IMR-90 (cell line): ENCODE results near the gene CD6. TPM values are rescaled to one million over a fixed set of nuclear protein-coding genes. Genes with fewer than 3 reads are reported as not detected.

Experiments used
- ATAC-seq: fragments of 200-7000 bp; cut with Tn5 transposase; 2 replicates; pipeline ENCODE4 v1.9.1; 2020; ENCODE audit warnings: low read depth, mild to moderate bottlenecking, moderate library complexity
- BruUV-seq: library from RNA; stranded (reverse); fragments of 400-500 nt; replicated peaks from 2 replicates; lab custom pipeline; 2021; lab: Mats Ljungman, UMichigan
- CTCF ChIA-PET: fragments of 300-600 bp; formaldehyde crosslinking; extraction: SDS; loops from one replicate; lab custom pipeline; 2021; ENCODE audit warnings: antibody characterized with exemption; lab: Yijun Ruan, JAX
- POLR2A ChIA-PET: fragments of 300-600 bp; sonication (Branson Sonifier 250); formaldehyde crosslinking; loops from one replicate; lab custom pipeline; 2022; ENCODE audit warnings: antibody characterized with exemption; ENCODE audit not compliant: unreplicated experiment; lab: Charles Lee
- DNase-seq: peaks from one replicate; pipeline ENCODE4 v3.0.0; 2013
- H2AFZ ChIP-seq: replicated peaks from 2 replicates; pipeline ENCODE3; 2013; ENCODE audit warnings: low read length, mild to moderate bottlenecking; ENCODE audit not compliant: poor library complexity
- H2AK5ac ChIP-seq: 2 replicates; pipeline ENCODE4 v1.6.1; 2013; ENCODE audit warnings: low read depth, low read length, inconsistent platforms
- H2AK9ac ChIP-seq: replicated peaks from 2 replicates; pipeline ENCODE3; 2013; ENCODE audit warnings: mild to moderate bottlenecking, low read depth, low read length, moderate library complexity; ENCODE audit not compliant: poor library complexity
- H2BK120ac ChIP-seq: 2 replicates; pipeline ENCODE4 v1.6.1; 2013; ENCODE audit warnings: low read depth, low read length, inconsistent platforms
- H2BK15ac ChIP-seq: 3 replicates; pipeline ENCODE4 v1.6.1; 2013; ENCODE audit warnings: low read depth, low read length, inconsistent platforms
- H2BK20ac ChIP-seq: 2 replicates; pipeline ENCODE4 v1.6.1; 2013; ENCODE audit warnings: low read depth, mild to moderate bottlenecking, inconsistent platforms, low read length, moderate library complexity
- H2BK5ac ChIP-seq: 2 replicates; pipeline ENCODE4 v1.6.1; 2013; ENCODE audit warnings: mild to moderate bottlenecking, low read depth, low read length, inconsistent platforms; ENCODE audit not compliant: poor library complexity, severe bottlenecking
- H3K14ac ChIP-seq: replicated peaks from 2 replicates; pipeline ENCODE4 v1.6.1; 2013; ENCODE audit warnings: low read depth, low read length, inconsistent platforms
- H3K18ac ChIP-seq: 2 replicates; pipeline ENCODE4 v1.6.1; 2013; ENCODE audit warnings: low read depth, low read length, control low read depth
- H3K23ac ChIP-seq: 2 replicates; pipeline ENCODE4 v1.6.1; 2013; ENCODE audit warnings: low read depth, low read length, inconsistent platforms
- H3K27ac ChIP-seq: 2 replicates; pipeline ENCODE4 v1.5.1; 2013; ENCODE audit warnings: mild to moderate bottlenecking, control low read depth, low read length; ENCODE audit not compliant: insufficient read depth
- H3K27me3 ChIP-seq: 2 replicates; pipeline ENCODE4 v1.6.1; 2013; ENCODE audit warnings: low read length; ENCODE audit not compliant: control insufficient read depth, insufficient read depth
- H3K36me3 ChIP-seq: 2 replicates; pipeline ENCODE4 v1.6.1; 2013; ENCODE audit warnings: low read length, mixed read lengths; ENCODE audit not compliant: control insufficient read depth, insufficient read depth
- H3K4ac ChIP-seq: 2 replicates; pipeline ENCODE4 v1.6.1; 2013; ENCODE audit warnings: low read depth, low read length, inconsistent platforms
- H3K4me1 ChIP-seq: 2 replicates; pipeline ENCODE4 v1.6.1; 2013; ENCODE audit warnings: low read length, mixed read lengths; ENCODE audit not compliant: control insufficient read depth, insufficient read depth
- H3K4me2 ChIP-seq: 2 replicates; pipeline ENCODE4 v1.6.1; 2013; ENCODE audit warnings: low read depth, mild to moderate bottlenecking, control low read depth, low read length, moderate library complexity
- H3K4me3 ChIP-seq: 2 replicates; pipeline ENCODE4 v1.5.1; 2013; ENCODE audit warnings: low read depth, mild to moderate bottlenecking, control low read depth, low read length, moderate library complexity; ENCODE audit not compliant: insufficient read depth
- H3K56ac ChIP-seq: 2 replicates; pipeline ENCODE4 v1.6.1; 2013; ENCODE audit warnings: low read length, inconsistent platforms; ENCODE audit not compliant: insufficient read depth; ENCODE audit errors: extremely low read depth
- H3K79me1 ChIP-seq, 2 experiments: 2 replicates each; pipeline ENCODE4 v1.6.1; 2013; ENCODE audit warnings: low read length in 2 of 2, inconsistent platforms in 1 of 2, low read depth in 1 of 2
- H3K9ac ChIP-seq: 2 replicates; pipeline ENCODE4 v1.6.1; 2013; ENCODE audit warnings: low read depth, low read length, control low read depth
- H3K9me1 ChIP-seq: 2 replicates; pipeline ENCODE4 v1.6.1; 2013; ENCODE audit warnings: low read length, inconsistent platforms; ENCODE audit not compliant: insufficient read depth
- H3K9me3 ChIP-seq: 2 replicates; pipeline ENCODE4 v1.6.1; 2013; ENCODE audit warnings: low read length; ENCODE audit not compliant: control insufficient read depth, insufficient read depth
- H4K20me1 ChIP-seq: 2 replicates; pipeline ENCODE4 v1.6.1; 2013; ENCODE audit warnings: low read length, inconsistent platforms; ENCODE audit not compliant: insufficient read depth
- H4K5ac ChIP-seq: 2 replicates; pipeline ENCODE4 v1.6.1; 2013; ENCODE audit warnings: mild to moderate bottlenecking, low read depth, low read length, control low read depth
- H4K8ac ChIP-seq, 2 experiments: 2 replicates each; pipeline ENCODE4 v1.6.1; 2013; ENCODE audit warnings: low read depth in 2 of 2, low read length in 2 of 2, control low read depth in 1 of 2, inconsistent platforms in 1 of 2
- H4K91ac ChIP-seq: 2 replicates; pipeline ENCODE4 v1.6.1; 2013; ENCODE audit warnings: low read depth, low read length, inconsistent platforms; ENCODE audit not compliant: insufficient read depth
- BHLHE40 ChIP-seq: fragments of 150-350 bp; IDR thresholded peaks from 2 replicates; pipeline ENCODE4 v1.6.1; 2016; ENCODE audit warnings: mild to moderate bottlenecking, low read depth, low read length
- CEBPB ChIP-seq: IDR thresholded peaks from 2 replicates; pipeline ENCODE4 v1.6.1; 2012; ENCODE audit warnings: low read depth, low read length, improper control_type of control experiment
- CHD1 ChIP-seq: IDR thresholded peaks from 2 replicates; pipeline ENCODE4 v1.6.1; 2012; ENCODE audit warnings: low read depth, low read length, improper control_type of control experiment
- ELK1 ChIP-seq: fragments of 150-350 bp; IDR thresholded peaks from 2 replicates; pipeline ENCODE4 v1.6.1; 2016; ENCODE audit warnings: low read depth, mild to moderate bottlenecking, low read length, moderate library complexity, borderline replicate concordance
- FOS ChIP-seq: fragments of 150-350 bp; IDR thresholded peaks from 2 replicates; pipeline ENCODE4 v1.6.1; 2016; ENCODE audit warnings: low read depth, low read length
- MAFK ChIP-seq: IDR thresholded peaks from 2 replicates; pipeline ENCODE4 v1.6.1; 2012; ENCODE audit warnings: low read depth, low read length, improper control_type of control experiment
- MAZ ChIP-seq: IDR thresholded peaks from 2 replicates; pipeline ENCODE4 v1.6.1; 2012; ENCODE audit warnings: low read depth, mild to moderate bottlenecking, low read length, improper control_type of control experiment, moderate library complexity, borderline replicate concordance
- MXI1 ChIP-seq: IDR thresholded peaks from 2 replicates; pipeline ENCODE4 v1.6.1; 2012; ENCODE audit warnings: low read depth, mild to moderate bottlenecking, low read length, moderate library complexity, borderline replicate concordance
- NFE2L2 ChIP-seq: fragments of 150-350 bp; IDR thresholded peaks from 2 replicates; pipeline ENCODE4 v1.6.1; 2016; ENCODE audit warnings: low read depth, mild to moderate bottlenecking, low read length
- POLR2A ChIP-seq: IDR thresholded peaks from 2 replicates; pipeline ENCODE4 v1.6.1; 2012; ENCODE audit warnings: mild to moderate bottlenecking, low read depth, low read length
- RCOR1 ChIP-seq: IDR thresholded peaks from 2 replicates; pipeline ENCODE4 v1.6.1; 2012; ENCODE audit warnings: mild to moderate bottlenecking, low read length, improper control_type of control experiment; ENCODE audit not compliant: insufficient replicate concordance
- RFX5 ChIP-seq: IDR thresholded peaks from 2 replicates; pipeline ENCODE4 v1.8.0; 2012; ENCODE audit warnings: low read depth, mild to moderate bottlenecking, low read length, moderate library complexity
- SMC3 ChIP-seq: fragments of 150-350 bp; IDR thresholded peaks from 2 replicates; pipeline ENCODE4 v1.6.1; 2016; ENCODE audit warnings: low read depth, mild to moderate bottlenecking, antibody characterized with exemption, low read length, moderate library complexity
- USF2 ChIP-seq: fragments of 150-350 bp; IDR thresholded peaks from 2 replicates; pipeline ENCODE4 v1.6.1; 2017; ENCODE audit warnings: mild to moderate bottlenecking, antibody characterized with exemption, low read length, low read depth
- WGBS, 2 experiments: methylation state at CpG; one replicate each; pipeline versions ENCODE4 v1.1.5 to v1.1.7; 2013; ENCODE audit warnings: missing lambda C conversion rate in 2 of 2; ENCODE audit not compliant: insufficient read length in 1 of 2; ENCODE audit errors: extremely low coverage in 2 of 2; 5-methylcytosine and 5-hydroxymethylcytosine counted together
- dilution Hi-C: fragments of 300-500 bp; cut with HindIII; formaldehyde crosslinking; loops from one replicate; pipeline ENCODE4 v1.14.3; 2018; ENCODE audit warnings: low sequenced_read_pairs; ENCODE audit not compliant: unreplicated experiment
- in situ Hi-C: fragments of 300-500 bp; cut with MboI; formaldehyde crosslinking; loops from 3 replicates; pipeline ENCODE4 v1.14.3; 2019; ENCODE audit warnings: low sequenced_read_pairs, inconsistent platforms, mixed read lengths
- intact Hi-C: fragments of 100-400 bp; cut with micrococcal nuclease; formaldehyde crosslinking; loops from 2 replicates; pipeline ENCODE4 v1.10.0; 2022
- polyA plus RNA-seq, 3 experiments: library from polyadenylated mRNA; depleted of rRNA; stranded (reverse); fragments of >200 nt; gene quantifications; 2 replicates each; pipeline ENCODE4 v1.2.3, GENCODE V29; 2012; ENCODE audit warnings: low replicate concordance in 1 of 3
- total RNA-seq: library from RNA; depleted of rRNA; stranded (reverse); fragments of >200 nt; gene quantifications from 2 replicates; pipeline ENCODE4 v1.2.3, GENCODE V29; 2012
- TF ChIP-seq, protein P1 (sequence below): conservative IDR thresholded peaks from 2 replicates; pipeline ENCODE4 v1.5.1; 2012; ENCODE audit warnings: mild to moderate bottlenecking, low read depth, low read length, improper control_type of control experiment

CD6 gene
- total and polyA plus RNA-seq, 2 of the 4 experiments (the other 2 are of a cell fraction) = not detected

- no TSS peak for BruUV-seq
- TF ChIP-seq CEBPB (no peak), USF2 (no peak), POLR2A (no peak), RCOR1 (no peak), CHD1 (no peak), FOS (no peak), MAFK (no peak), MAZ (no peak), MXI1 (no peak), RFX5 (no peak), NFE2L2 (no peak), SMC3 (no peak), BHLHE40 (no peak), ELK1 (no peak)
- TF ChIP-seq, protein P1, sequence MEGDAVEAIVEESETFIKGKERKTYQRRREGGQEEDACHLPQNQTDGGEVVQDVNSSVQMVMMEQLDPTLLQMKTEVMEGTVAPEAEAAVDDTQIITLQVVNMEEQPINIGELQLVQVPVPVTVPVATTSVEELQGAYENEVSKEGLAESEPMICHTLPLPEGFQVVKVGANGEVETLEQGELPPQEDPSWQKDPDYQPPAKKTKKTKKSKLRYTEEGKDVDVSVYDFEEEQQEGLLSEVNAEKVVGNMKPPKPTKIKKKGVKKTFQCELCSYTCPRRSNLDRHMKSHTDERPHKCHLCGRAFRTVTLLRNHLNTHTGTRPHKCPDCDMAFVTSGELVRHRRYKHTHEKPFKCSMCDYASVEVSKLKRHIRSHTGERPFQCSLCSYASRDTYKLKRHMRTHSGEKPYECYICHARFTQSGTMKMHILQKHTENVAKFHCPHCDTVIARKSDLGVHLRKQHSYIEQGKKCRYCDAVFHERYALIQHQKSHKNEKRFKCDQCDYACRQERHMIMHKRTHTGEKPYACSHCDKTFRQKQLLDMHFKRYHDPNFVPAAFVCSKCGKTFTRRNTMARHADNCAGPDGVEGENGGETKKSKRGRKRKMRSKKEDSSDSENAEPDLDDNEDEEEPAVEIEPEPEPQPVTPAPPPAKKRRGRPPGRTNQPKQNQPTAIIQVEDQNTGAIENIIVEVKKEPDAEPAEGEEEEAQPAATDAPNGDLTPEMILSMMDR = no peak
Measured at GRCh38 chr11:61023086-61023965, 51.8 kb downstream of the CD6 start.

More at GRCh38 chr11:61023086-61023965, 51.8 kb downstream of the CD6 start:
- Histone ChIP-seq H3K18ac (no peak overlapping the region), H3K4me3 (no peak overlapping the region), H4K5ac (no peak overlapping the region), H3K4me1 (no peaks in the 10 kb centered on the region), H3K9me1 (no peaks in the 10 kb centered on the region), H3K36me3 (no peaks in the 10 kb centered on the region), H3K4me2 (no peak overlapping the region), H2AK9ac (no peak overlapping the region), H3K56ac (no peak overlapping the region), H2BK5ac (no peak overlapping the region), H3K27ac (no peak overlapping the region), H2AK5ac (no peak overlapping the region), H3K79me1 (no peaks in the 10 kb centered on the region), H3K27me3 (peaks cover 47% of the 10 kb centered on the region), H2BK20ac (no peak overlapping the region), H4K8ac (no peak overlapping the region), H3K14ac (no peak overlapping the region), H4K91ac (no peak overlapping the region), H2BK120ac (no peak overlapping the region), H3K9me3 (no peaks in the 10 kb centered on the region), H2AFZ (no peak overlapping the region), H4K20me1 (no peaks in the 10 kb centered on the region; the same call in 1 of the 2 replicates), H3K9ac (no peak overlapping the region), H3K23ac (no peak overlapping the region), H3K4ac (no peak overlapping the region), H2BK15ac (no peak overlapping the region)
- ChIA-PET POLR2A (no interaction called here), CTCF (no interaction called here)
- dilution Hi-C loops (no loop called here), intact Hi-C loops (no loop called here), in situ Hi-C loops (no loop called here)
- DNase-seq (no peak), ATAC-seq (no peak)
- 72% methylated on average over 5 of the region's 18 CpGs; no CpG with 5 or more reads in 1 of the 2 experiments for WGBS, 2 experiments
